ENCODE results near the gene CNOT11.

GRCh38 chr2:101270700-101271259, 18.1 kb downstream of the CNOT11 start:
- TF ChIP-seq CTCF (conservative IDR thresholded peaks at IDR 0.05), result no peak
- no peak for TF ChIP-seq ZFX (IDR thresholded peaks at IDR 0.05)
